Activated effector memory CD4-positive, alpha-beta T cell treated with Interleukin-2 at 50 U/mL for 16 hours (primary cell): ENCODE results near the gene SUPT7L.
"Not testable (repeated sequence)": the region's sequence is repeated elsewhere in the genome, so short reads cannot be mapped to it uniquely, and the experiment has no call there.

Experiments
- DNase-seq: peaks from one replicate; pipeline ENCODE4 v3.0.0-alpha.2; 2020

SUPT7L gene

GRCh38 chr2:27663285-27664153 lies at the start of gene SUPT7L, which contains the start of gene SLC4A1AP:
TSS of gene SUPT7L (minus strand) at chr2:27663614. CDS start at chr2:27662192, 1,422 bp downstream.
TSS of gene SLC4A1AP (plus strand) at chr2:27663889. CDS start at chr2:27663915, 26 bp downstream.
- peak; percentile 68 for DNase-seq

- DNase-seq: no peak
Measured at GRCh38 chr2:27713201-27713600, 49.8 kb upstream of the SUPT7L start.

DNA sequence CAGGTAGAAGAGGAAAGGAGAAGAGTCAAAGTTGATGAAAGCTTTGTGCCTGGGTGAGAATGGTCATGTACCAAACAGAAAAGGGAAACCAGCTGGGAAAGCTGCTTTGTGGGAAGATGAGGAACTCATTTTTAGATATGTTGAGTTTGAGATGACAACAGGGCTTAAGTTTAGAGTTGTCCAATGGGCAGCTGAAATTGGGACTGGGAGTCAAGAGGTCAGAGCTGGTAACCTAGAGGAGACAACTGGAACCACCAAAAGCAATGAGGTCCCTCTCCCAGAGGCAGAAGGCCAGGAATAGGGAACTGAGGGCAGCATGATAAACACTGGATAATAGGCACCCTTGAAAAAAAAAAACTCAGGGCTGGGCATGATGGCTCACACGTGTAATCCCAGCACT lies 49.1 kb upstream of the SUPT7L start:
- DNase-seq: no peak

DNA sequence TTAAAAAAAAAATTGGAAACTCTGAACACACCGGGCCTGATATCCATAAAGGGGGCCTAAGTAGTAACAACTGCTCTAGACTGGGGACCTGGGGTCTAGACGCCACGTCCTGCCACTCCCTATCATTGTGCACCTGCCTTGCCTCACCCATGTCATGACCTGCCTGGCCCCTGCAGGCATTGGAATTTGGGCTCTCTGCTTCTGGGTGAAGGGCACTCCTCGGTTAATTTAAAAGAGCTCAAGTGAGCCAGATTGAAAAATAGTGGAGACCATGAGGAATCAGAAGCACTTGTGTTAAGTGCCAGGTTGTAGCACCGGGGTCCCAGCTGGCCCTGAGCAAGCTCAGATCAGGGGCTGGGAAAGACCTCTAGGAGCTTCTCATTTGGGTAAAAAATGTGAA lies 48.4 kb upstream of the SUPT7L start:
- no peak for DNase-seq

DNA sequence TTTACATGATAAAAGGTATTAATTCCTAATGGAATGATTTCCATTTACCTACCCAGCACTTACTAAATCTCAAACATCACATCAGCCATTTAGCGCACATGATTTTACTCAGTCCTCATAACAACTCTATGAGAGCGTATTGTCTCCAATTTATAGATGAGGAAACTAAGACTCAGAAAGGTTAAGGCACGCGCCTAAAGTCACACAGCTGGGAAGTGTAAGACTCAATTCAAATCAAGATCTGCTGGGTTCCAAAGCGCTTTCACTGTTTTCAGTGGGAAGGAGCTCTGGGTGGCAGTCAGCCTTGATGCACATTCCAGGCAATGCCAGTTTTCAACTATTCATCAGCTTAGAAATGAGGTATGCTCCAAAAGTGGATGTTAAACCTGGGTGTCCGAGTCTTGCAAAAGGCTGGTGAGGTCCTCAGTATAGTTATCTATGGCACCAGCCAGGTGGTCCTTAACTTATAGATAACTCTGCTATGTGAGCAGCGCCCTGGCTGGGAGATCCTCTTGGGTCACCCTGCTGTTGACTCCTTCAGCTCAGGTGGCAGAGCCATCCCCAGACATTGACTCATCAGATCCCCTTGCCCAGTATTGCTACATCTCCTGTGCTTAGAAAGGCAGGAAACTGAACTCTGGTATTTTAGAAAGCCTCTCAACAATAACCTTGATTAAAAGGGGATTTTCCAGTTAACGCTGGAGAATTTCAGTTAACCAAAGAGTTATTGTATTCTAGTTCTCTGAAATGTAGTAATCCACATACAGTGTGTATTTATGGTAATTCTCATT lies 47.4 kb upstream of the SUPT7L start:
- DNase-seq: no peak

DNA sequence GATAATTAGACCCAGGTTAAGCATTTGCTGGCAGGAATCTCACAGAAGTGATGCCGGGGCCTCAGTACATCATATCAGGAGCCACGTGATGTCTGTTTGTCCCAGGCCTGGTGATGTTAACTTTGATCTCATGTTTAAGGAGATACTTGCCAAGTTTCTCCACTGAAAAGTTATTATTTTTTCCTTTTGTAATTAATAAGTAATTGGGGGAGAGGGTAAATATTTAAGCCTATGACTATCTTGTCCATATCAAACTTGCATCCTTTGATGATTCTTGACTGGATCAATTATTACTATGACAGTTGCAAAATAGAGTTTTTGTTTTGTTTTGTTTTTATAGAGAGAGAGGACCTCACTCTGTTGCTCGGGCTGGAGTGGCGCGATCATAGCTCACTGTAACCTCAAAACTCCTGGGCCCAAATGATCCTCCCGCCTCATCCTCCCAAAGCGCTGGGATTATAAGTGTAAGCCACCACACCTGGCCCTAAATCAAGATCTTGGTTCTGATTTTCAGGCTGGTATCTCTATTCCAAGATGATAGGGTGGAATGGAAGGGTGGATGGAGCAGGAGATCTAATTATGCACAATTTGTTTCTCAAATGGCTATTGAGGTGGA lies 46.7 kb upstream of the SUPT7L start:
- DNase-seq: no peak

DNA sequence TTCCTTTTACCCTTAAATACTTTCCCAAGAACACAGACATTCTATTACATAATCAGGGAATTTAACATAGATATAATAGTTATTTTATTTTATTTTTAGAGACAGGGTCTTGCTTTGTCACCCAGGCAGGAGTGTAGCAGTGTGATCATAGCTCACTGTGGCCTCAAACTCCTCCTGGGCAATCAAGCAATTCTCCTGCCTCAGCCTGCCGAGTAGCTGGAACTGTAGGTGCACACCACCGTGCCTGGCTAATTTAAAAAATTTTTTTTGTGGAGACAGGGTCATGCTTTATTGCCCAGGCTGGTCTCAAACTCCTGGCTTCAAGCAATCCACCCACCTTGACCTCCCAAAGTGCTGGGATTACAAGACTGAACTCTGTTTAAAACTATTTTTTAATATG lies 45.9 kb upstream of the SUPT7L start:
- no peak for DNase-seq

- no peak for DNase-seq
Measured at GRCh38 chr2:27708666-27709065, 45.3 kb upstream of the SUPT7L start.

GRCh38 chr2:27708257-27708654 lies 44.8 kb upstream of the SUPT7L start:
- no peak for DNase-seq

DNA sequence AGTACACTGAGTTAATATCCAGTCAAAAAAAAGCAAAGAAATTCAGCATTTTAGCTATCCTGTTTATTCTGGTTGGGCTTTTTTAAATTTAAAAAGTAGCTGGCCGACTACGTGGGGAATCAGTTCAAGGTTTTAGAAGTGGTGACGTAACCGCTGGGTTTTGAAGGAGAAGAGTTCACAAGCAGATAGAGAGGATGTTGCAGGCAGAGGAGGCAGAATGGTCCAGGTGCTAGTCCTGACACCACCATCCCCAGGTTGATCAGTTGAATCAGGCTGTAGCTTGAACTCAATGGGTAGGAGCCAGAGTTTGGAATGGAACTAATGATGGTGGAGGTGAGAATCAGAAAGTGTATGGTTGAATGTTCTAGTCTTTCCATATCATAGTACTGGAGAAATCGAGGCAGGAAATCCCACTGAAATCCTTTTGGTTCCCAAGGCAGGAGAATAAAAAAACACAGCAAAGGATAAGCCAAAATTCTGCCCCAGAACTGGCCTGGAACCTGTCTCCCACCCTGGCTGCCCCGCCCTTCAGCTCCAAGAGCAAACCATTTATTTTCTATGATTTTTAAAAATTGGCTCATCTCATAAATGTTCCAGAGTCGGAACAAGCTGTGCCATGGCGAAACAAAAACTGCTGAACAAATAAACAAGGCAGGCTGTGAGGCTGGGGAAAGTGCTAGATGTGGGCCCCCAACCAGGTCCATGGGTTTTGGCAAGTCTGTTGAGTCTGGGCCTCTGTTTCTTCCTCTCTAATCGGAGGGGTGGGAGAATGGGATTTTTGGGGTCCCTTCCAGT lies 44.2 kb upstream of the SUPT7L start:
- DNase-seq: no peak

GRCh38 chr2:27705851-27706622 lies 42.6 kb upstream of the SUPT7L start:
- DNase-seq: no peak

DNA sequence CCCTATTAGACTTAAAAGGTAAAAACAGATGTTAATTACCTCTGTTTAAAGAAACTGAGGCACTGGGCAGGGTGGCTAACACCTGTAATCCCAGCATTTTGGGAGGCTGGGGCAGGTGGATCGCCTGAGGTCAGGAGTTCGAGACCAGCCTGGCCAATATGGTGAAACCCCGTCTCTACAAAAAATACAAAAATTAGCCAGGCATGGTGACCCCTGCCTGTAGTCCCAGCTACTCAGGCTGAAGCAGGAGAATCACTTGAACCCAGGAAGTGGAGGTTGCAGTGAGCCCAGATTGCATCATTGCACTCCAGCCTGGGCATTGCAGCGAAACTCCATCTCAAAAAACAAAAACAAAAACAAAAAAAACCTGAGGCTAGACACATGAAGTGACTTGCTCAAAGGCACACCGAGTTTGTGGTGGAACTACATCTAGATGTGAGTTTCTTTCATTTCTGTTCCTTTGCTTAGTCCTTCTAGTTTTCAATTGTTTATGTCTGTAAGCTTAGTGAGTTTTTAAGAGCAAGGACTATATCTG lies 41.0 kb upstream of the SUPT7L start:
- DNase-seq: no peak

DNA sequence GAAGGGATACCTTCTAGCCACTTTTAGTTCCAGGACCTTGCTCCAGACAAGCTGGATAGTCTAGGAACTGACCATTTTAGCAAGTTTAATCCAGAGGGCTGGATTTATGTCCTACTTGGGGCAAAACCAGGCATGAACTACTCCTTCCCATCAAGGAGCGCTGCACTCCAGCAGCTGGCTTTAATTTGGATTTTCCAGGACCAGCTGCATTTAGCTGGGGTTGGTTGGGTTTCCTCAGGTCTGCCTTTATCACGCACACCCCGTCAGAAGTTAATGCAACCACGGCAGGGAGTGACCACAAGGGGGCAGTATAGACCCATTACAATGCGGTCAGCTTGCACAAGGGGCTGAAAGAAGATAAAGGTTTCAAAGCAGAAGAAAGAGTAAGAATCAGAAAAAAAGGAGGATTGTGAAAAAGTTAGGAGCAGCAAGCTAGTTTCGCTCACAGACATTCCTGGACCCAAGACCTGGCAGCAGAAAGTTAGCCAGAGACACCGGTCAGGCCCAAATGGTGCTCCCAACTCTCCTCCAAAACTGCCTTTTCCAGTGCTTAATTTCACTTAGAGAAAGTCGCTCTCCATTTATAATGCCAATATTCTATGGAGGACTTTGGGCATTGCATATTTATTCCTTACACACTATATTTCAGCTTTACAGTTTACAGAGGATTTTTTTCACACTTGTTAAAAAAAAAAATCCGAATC lies 40.4 kb upstream of the SUPT7L start:
- DNase-seq: peak; percentile 63

DNA sequence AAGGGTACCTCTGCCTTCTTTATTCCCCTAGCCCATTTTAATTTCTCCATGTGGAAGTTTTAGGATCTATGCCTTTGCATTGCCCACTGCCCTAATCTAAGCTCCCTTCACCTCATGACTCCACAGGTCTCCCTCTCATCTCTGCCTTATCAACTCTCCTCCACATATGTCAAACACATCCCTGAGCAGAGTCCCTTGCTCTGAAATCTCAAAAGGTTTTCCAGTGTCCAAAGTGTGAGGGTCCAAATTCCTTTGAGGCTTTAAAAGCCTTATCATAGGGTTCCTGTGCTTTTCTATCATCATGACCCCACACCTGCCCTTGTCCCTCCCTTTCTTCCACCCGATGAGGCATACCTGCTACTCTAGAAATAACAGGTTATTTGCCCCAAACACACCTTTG lies 38.9 kb upstream of the SUPT7L start:
- no peak for DNase-seq

DNA sequence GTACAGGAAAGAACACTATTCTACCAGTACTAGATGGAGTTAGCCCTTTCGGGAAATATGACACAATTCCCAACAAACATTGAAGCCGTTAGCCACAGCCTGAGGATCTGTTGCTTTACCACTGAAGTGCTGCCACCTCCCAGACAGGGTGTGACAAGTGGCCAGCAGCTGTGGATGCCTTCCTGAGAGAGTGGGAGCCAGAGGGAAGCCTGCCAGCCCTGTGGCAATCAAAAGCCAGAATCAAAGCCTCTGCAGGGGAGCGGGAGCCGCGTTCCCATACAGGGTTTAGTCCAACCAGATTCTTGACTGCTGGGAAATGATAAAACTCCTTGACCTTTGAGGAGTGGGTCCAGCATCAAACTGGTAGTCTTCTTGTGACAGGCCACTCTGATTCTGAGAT lies 38.3 kb upstream of the SUPT7L start:
- no peak for DNase-seq

DNA sequence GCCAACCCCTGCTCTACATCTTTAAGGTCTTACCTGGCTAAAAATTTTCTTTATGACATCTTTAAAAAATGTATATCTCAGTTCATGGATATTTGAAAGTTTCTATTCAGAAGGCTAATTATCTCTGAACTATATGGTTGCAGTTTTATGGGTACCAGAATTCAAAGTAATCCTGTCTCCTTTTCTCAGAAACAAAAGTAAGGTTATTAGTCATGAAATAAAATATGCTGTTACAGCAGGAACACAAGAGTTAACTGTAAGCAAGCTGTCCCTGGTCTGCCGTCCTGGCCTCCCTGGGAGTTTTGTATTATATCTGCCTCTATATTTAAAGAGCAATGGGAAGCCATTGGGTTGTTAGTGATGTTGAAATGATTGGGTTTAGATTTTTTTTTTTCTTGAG lies 34.2 kb upstream of the SUPT7L start:
- DNase-seq: no peak

- DNase-seq: no peak
Measured at GRCh38 chr2:27690052-27690451, 26.6 kb upstream of the SUPT7L start.

DNA sequence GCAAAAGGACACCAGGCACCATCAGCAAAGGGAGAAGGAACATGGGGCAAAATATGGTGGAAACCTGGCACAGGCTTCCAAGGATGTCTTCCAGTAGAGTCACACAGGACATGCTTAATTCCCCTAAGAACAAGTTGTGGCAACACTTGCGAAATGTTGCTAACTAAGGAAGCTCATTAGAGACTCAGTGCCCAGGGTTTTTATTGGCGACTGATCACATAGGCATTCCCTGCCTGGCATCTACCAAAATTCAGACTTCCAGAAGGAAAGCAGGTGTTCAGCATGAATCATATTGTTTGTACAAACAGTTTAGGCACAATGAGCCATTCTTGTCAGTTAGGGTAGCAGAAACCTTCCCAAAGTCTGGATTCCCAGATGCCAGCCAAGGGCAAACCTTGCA lies 26.0 kb upstream of the SUPT7L start:
- DNase-seq: no peak

DNA sequence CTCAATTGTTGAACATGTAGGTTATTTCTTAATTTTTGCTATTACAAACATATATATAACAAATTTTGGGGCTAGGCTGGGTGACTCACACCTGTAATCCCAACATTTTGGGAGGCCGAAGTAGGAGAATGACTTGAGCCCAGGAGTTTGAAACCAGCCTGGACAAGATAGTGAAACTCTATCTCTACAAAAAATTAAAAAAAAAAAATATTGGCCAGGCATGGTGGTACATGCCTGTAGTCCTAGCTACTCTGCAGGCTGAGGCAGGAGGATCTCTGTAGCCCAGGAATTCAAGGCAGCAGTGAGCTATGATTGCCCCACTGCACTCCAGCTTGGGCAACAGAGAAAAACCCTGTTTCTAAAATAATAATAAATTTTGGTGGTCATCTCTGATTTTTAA lies 23.8 kb upstream of the SUPT7L start:
- no peak for DNase-seq

GRCh38 chr2:27685577-27685976 lies 22.2 kb upstream of the SUPT7L start:
- no peak for DNase-seq

- DNase-seq: not testable (repeated sequence)
Measured at GRCh38 chr2:27685006-27685405, 21.6 kb upstream of the SUPT7L start.
